Suprapubic skin (tissue), 4 donors: ENCODE data around the gene PHACTR1. TPM values are rescaled to one million over a fixed set of nuclear protein-coding genes. Genes with fewer than 3 reads are reported as not detected.

Experiments used
- DNase-seq, 2 donors: peaks; one replicate each; pipeline ENCODE4 v3.0.0-alpha.2; 2019; ENCODE audit warnings: low spot score in 2 of 2
- H3K27ac ChIP-seq: fragments of 200-600 bp; sonication (generic); one replicate; pipeline ENCODE4 v1.5.1; 2019
- H3K27me3 ChIP-seq: fragments of 200-600 bp; sonication (generic); one replicate; pipeline ENCODE4 v1.5.1; 2019
- H3K36me3 ChIP-seq: fragments of 200-600 bp; sonication (generic); one replicate; pipeline ENCODE4 v1.5.1; 2019
- H3K4me1 ChIP-seq: fragments of 200-600 bp; sonication (generic); one replicate; pipeline ENCODE4 v1.5.1; 2019
- H3K4me3 ChIP-seq: fragments of 200-600 bp; sonication (generic); one replicate; pipeline ENCODE4 v1.5.1; 2019; ENCODE audit warnings: mild to moderate bottlenecking
- H3K9me3 ChIP-seq: fragments of 200-600 bp; sonication (generic); one replicate; pipeline ENCODE4 v1.5.1; 2019
- CTCF ChIP-seq, 2 donors: fragments of 200-600 bp in 1 of 2; fragments of 450-650 bp in 1 of 2; sonication (generic) in 1 of 2; IDR thresholded peaks; one replicate each; pipeline ENCODE4 v1.5.1; 2016 to 2019; ENCODE audit warnings: antibody characterized with exemption in 2 of 2, mild to moderate bottlenecking in 1 of 2, moderate library complexity in 1 of 2
- EP300 ChIP-seq: sonication (generic); formaldehyde crosslinking; IDR thresholded peaks from one replicate; pipeline ENCODE4 v1.6.1; 2017; ENCODE audit warnings: antibody characterized with exemption
- POLR2A ChIP-seq, 2 donors: fragments of 450-650 bp; IDR thresholded peaks; one replicate each; pipeline ENCODE4 v1.6.1; 2017; ENCODE audit warnings: antibody characterized with exemption in 2 of 2, mild to moderate bottlenecking in 2 of 2, moderate library complexity in 2 of 2
- POLR2AphosphoS5 ChIP-seq, 3 donors: sonication (generic); formaldehyde crosslinking; IDR thresholded peaks; one replicate each; pipeline ENCODE4 v1.6.1; 2017; ENCODE audit warnings: antibody characterized with exemption in 3 of 3
- WGBS: methylation state at CpG from one replicate; pipeline ENCODE4 v1.1.5; 2018; 5-methylcytosine and 5-hydroxymethylcytosine counted together
- total RNA-seq, 4 donors: library from RNA; depleted of rRNA; stranded (reverse); fragments of >200 nt; gene quantifications; one replicate each; pipeline ENCODE4 v1.1.0, GENCODE V29; 2016

The PHACTR1 gene
- total RNA-seq, 4 donors from 2014 or later: 4.0 to 8.2 (median 6.4) TPM

DNA sequence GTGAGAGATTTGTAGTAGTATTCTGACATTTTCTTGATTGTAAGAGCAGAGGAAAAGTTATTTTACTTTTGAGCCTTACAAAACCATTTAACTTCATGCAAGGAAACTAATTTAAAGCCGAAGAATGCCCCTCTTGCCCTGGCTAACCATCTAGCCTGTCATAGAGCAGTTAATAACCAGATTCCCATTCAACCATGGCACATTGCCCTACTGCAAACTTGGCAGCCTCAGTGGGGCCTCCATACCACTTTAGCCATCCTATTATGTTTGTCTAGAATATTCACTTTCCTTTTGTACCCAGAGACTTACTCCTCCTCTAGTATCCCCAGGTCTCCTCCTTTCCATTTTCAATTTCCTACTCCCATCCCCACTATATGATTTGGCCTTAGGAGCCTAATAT is 380.9 kb downstream of the PHACTR1 start:
- no peak for TF ChIP-seq POLR2AphosphoS5 (IDR thresholded peaks at IDR 0.05)
- no peak for TF ChIP-seq POLR2A (IDR thresholded peaks at IDR 0.05)
- TF ChIP-seq EP300: no peak
- no peak for TF ChIP-seq CTCF (IDR thresholded peaks at IDR 0.05)
- no peak overlapping the region for H3K27ac ChIP-seq

GRCh38 chr6:13098006-13098405 is 381.4 kb downstream of the PHACTR1 start:
- Histone ChIP-seq H3K9me3 (no peaks in the 10 kb centered on the region), H3K36me3 (no peaks in the 10 kb centered on the region), H3K4me3 (no peak overlapping the region), H3K27me3 (no peaks in the 10 kb centered on the region), H3K27ac (no peak overlapping the region), H3K4me1 (no peaks in the 10 kb centered on the region)
- no peak for DNase-seq
- TF ChIP-seq CTCF (IDR thresholded peaks at IDR 0.05): no peak
- TF ChIP-seq POLR2A (IDR thresholded peaks at IDR 0.05): no peak
- TF ChIP-seq EP300: no peak
- no peak for TF ChIP-seq POLR2AphosphoS5 (IDR thresholded peaks at IDR 0.05)

More for the DNA sequence above, 380.9 kb downstream of the PHACTR1 start:
- Histone ChIP-seq H3K4me3 (no peak overlapping the region), H3K27me3 (no peaks in the 10 kb centered on the region), H3K9me3 (no peaks in the 10 kb centered on the region), H3K36me3 (no peaks in the 10 kb centered on the region), H3K4me1 (no peaks in the 10 kb centered on the region)
- DNase-seq: no peak
- WGBS: 81% methylated on average over 1 of the region's 1 CpG

GRCh38 chr6:13098793-13099570 is 382.4 kb downstream of the PHACTR1 start:
- Histone ChIP-seq H3K9me3 (no peaks in the 10 kb centered on the region), H3K27me3 (no peaks in the 10 kb centered on the region), H3K27ac (no peak overlapping the region), H3K4me3 (no peak overlapping the region), H3K4me1 (no peaks in the 10 kb centered on the region), H3K36me3 (no peaks in the 10 kb centered on the region)
- TF ChIP-seq POLR2AphosphoS5 (IDR thresholded peaks at IDR 0.05) (no peak), CTCF (IDR thresholded peaks at IDR 0.05) (no peak), EP300 (no peak)
- DNase-seq: no peak
- WGBS: 90% methylated on average over 5 of the region's 5 CpGs

DNA sequence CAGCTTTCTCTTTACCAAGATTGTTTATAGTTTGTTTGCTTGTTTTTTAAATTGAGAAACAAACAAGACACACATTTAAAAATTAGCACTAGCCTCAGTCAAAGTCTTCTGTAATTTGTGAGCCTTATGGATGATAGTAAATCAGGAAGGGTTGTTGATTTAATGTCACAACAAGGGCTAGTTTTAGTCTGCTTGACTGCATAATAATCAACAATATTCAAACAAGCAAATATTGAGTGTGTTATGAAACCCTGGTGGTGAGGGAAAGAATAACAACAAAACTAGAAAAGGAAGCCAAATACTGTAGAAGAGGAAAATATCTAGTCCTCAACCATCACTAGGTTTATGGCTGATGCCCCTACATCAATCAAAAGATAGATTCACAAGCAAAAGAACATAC is 383.2 kb downstream of the PHACTR1 start:
- Histone ChIP-seq H3K36me3 (no peaks in the 10 kb centered on the region), H3K27ac (no peak overlapping the region), H3K27me3 (no peaks in the 10 kb centered on the region), H3K9me3 (no peaks in the 10 kb centered on the region), H3K4me1 (no peaks in the 10 kb centered on the region), H3K4me3 (no peak overlapping the region)
- TF ChIP-seq POLR2A (IDR thresholded peaks at IDR 0.05): no peak
- TF ChIP-seq EP300: no peak
- TF ChIP-seq POLR2AphosphoS5 (IDR thresholded peaks at IDR 0.05): no peak
- no peak for TF ChIP-seq CTCF (IDR thresholded peaks at IDR 0.05)
- no peak for DNase-seq

- Histone ChIP-seq H3K36me3 (no peaks in the 10 kb centered on the region), H3K9me3 (no peaks in the 10 kb centered on the region), H3K4me1 (no peaks in the 10 kb centered on the region), H3K4me3 (no peak overlapping the region), H3K27ac (no peak overlapping the region), H3K27me3 (no peaks in the 10 kb centered on the region)
- DNase-seq: no peak
- no peak for TF ChIP-seq POLR2A (IDR thresholded peaks at IDR 0.05)
- TF ChIP-seq EP300: no peak
- TF ChIP-seq CTCF (IDR thresholded peaks at IDR 0.05): no peak
- TF ChIP-seq POLR2AphosphoS5 (IDR thresholded peaks at IDR 0.05): no peak
- WGBS: 79% methylated on average over 5 of the region's 5 CpGs
These were observed 384.8 kb downstream of the PHACTR1 start for GRCh38 chr6:13101409-13101808.
